Karpas-422 (cell line): ENCODE results near the gene SEPTIN10. TPM values are rescaled to one million over a fixed set of nuclear protein-coding genes. Genes with fewer than 3 reads are reported as not detected.

Experiments used
- DNase-seq: peaks from one replicate; pipeline ENCODE4 v3.0.0-alpha.2; 2015
- H2AFZ ChIP-seq: fragments of 200-600 bp; sonication (generic); 2 replicates; pipeline ENCODE4 v1.6.1; 2014; ENCODE audit warnings: antibody characterized with exemption, low read length, mixed read lengths
- H3K27ac ChIP-seq: fragments of 200-600 bp; sonication (generic); 2 replicates; pipeline ENCODE4 v1.5.1; 2014; ENCODE audit warnings: mild to moderate bottlenecking, low read length, moderate library complexity
- H3K27me3 ChIP-seq: fragments of 200-600 bp; sonication (generic); 2 replicates; pipeline ENCODE4 v1.6.1; 2014; ENCODE audit warnings: low read length, mixed read lengths
- H3K36me3 ChIP-seq: fragments of 200-600 bp; sonication (generic); 2 replicates; pipeline ENCODE4 v1.6.1; 2014; ENCODE audit warnings: low read length, mixed read lengths; ENCODE audit not compliant: insufficient read depth
- H3K4me1 ChIP-seq: fragments of 200-600 bp; sonication (generic); 2 replicates; pipeline ENCODE4 v1.6.1; 2014; ENCODE audit warnings: mild to moderate bottlenecking, low read length, mixed read lengths
- H3K4me2 ChIP-seq: fragments of 200-600 bp; sonication (generic); 2 replicates; pipeline ENCODE4 v1.6.1; 2014; ENCODE audit warnings: low read length, low read depth, mild to moderate bottlenecking; ENCODE audit not compliant: poor library complexity, severe bottlenecking
- H3K4me3 ChIP-seq: fragments of 200-600 bp; sonication (generic); 2 replicates; pipeline ENCODE4 v1.5.1; 2014; ENCODE audit warnings: mild to moderate bottlenecking, antibody characterized with exemption, low read length, mixed read lengths
- H3K79me2 ChIP-seq: fragments of 200-600 bp; sonication (generic); 2 replicates; pipeline ENCODE4 v1.6.1; 2014; ENCODE audit warnings: mild to moderate bottlenecking, low read length, mixed read lengths
- H3K9ac ChIP-seq: fragments of 200-600 bp; sonication (generic); 2 replicates; pipeline ENCODE4 v1.6.0; 2014; ENCODE audit warnings: low read length
- H3K9me2 ChIP-seq: fragments of 200-600 bp; sonication (generic), shearing (Covaris generic); replicated peaks from 2 replicates; pipeline ENCODE4 v1.6.0; 2014; ENCODE audit warnings: mild to moderate bottlenecking, low read length, moderate library complexity; ENCODE audit not compliant: insufficient read depth
- H3K9me3 ChIP-seq: fragments of 300-700, 200-600 bp; sonication (generic); 2 replicates; pipeline ENCODE4 v1.6.1; 2014; ENCODE audit warnings: low read length, mixed read lengths
- H4K20me1 ChIP-seq: fragments of 200-600 bp; sonication (generic); 2 replicates; pipeline ENCODE4 v1.6.1; 2014; ENCODE audit warnings: mild to moderate bottlenecking, antibody characterized with exemption, low read length, low read depth; ENCODE audit not compliant: insufficient read depth
- total RNA-seq: library from RNA; depleted of rRNA; stranded (reverse); fragments of >200 nt; shearing (Covaris generic); gene quantifications from 2 replicates; pipeline ENCODE4 v1.2.3, GENCODE V29; 2014; ENCODE audit warnings: low replicate concordance

SEPTIN10 gene
- total RNA-seq, 1 experiment from 2014 or later, result not detected

GRCh38 chr2:109500910-109501309 lies 112.9 kb downstream of the SEPTIN10 start:
- Histone ChIP-seq H3K4me1 (no peaks in the 10 kb centered on the region), H3K9ac (no peak overlapping the region), H3K4me3 (no peak overlapping the region), H3K4me2 (no peak overlapping the region), H4K20me1 (no peaks in the 10 kb centered on the region), H3K27me3 (no peaks in the 10 kb centered on the region), H3K79me2 (no peaks in the 10 kb centered on the region), H3K27ac (no peak overlapping the region), H3K36me3 (no peaks in the 10 kb centered on the region), H3K9me3 (no peaks in the 10 kb centered on the region), H2AFZ (no peak overlapping the region), H3K9me2 (no peaks in the 10 kb centered on the region)
- DNase-seq, result no peak

DNA sequence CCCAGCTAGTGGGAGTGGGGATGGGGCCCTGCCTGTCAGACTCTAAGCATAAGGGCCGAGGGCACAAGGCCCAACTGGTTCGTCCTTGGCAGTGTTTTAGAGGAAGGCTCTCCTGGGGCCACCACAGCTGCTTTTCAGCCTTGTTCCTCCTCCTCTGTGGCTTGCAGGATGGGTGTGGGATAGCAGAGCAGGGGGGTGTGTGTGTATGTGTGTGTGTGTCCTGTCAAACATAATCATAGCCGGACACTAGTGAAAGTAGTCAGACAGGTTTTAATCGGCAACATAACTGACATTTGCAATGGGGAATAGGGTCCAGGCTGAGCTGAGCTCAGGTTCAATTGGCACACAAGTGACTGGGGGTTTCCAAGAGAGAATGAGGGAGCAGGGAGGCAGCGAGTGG lies 114.2 kb downstream of the SEPTIN10 start:
- Histone ChIP-seq H3K36me3 (no peaks in the 10 kb centered on the region), H3K9me2 (no peaks in the 10 kb centered on the region), H3K27me3 (no peaks in the 10 kb centered on the region), H2AFZ (no peak overlapping the region), H3K9me3 (no peaks in the 10 kb centered on the region), H3K79me2 (no peaks in the 10 kb centered on the region), H3K9ac (no peak overlapping the region), H3K4me1 (no peaks in the 10 kb centered on the region), H3K27ac (no peak overlapping the region), H3K4me3 (no peak overlapping the region), H4K20me1 (no peaks in the 10 kb centered on the region), H3K4me2 (no peak overlapping the region)
- DNase-seq, result no peak

DNA sequence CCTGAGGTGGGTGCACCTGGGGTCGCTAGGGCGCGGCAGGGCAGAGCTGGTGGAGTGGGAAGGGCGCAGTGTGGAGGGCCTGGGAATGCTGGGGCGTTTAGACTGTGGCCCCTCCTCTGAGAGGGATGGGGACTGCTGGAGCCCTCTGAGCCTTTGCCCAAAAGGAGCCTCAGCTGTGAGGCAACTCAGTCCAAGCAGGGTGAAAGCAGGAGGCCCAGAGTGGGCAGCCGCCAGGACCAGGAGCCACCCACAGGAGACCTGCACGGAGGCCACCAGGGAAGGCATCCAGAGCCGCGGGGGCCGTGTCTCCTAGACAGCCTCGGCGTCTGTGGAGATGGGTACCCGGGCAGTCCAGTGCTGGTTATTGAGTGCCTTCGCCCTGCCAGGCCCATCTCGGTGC lies 114.9 kb downstream of the SEPTIN10 start:
- Histone ChIP-seq H3K4me3 (no peak overlapping the region), H3K36me3 (no peaks in the 10 kb centered on the region), H2AFZ (no peak overlapping the region), H3K9me2 (no peaks in the 10 kb centered on the region), H3K79me2 (no peaks in the 10 kb centered on the region), H3K27me3 (no peaks in the 10 kb centered on the region), H3K9me3 (no peaks in the 10 kb centered on the region), H3K4me1 (no peaks in the 10 kb centered on the region), H3K4me2 (no peak overlapping the region), H4K20me1 (no peaks in the 10 kb centered on the region), H3K9ac (no peak overlapping the region), H3K27ac (no peak overlapping the region)
- DNase-seq, result no peak

GRCh38 chr2:109497911-109498870 lies 115.6 kb downstream of the SEPTIN10 start:
- Histone ChIP-seq H3K4me2 (no peak overlapping the region), H3K79me2 (no peaks in the 10 kb centered on the region), H3K9me2 (no peaks in the 10 kb centered on the region), H4K20me1 (no peaks in the 10 kb centered on the region), H3K9me3 (no peaks in the 10 kb centered on the region), H3K9ac (no peak overlapping the region), H3K36me3 (no peaks in the 10 kb centered on the region), H3K4me3 (no peak overlapping the region), H3K4me1 (no peaks in the 10 kb centered on the region), H3K27ac (no peak overlapping the region), H3K27me3 (no peaks in the 10 kb centered on the region), H2AFZ (no peak overlapping the region)
- no peak for DNase-seq

GRCh38 chr2:109497463-109497862 lies 116.3 kb downstream of the SEPTIN10 start:
- Histone ChIP-seq H3K27ac (no peak overlapping the region), H3K27me3 (no peaks in the 10 kb centered on the region), H3K9me2 (no peaks in the 10 kb centered on the region), H3K9ac (no peak overlapping the region), H3K4me3 (no peak overlapping the region), H2AFZ (no peak overlapping the region), H4K20me1 (no peaks in the 10 kb centered on the region), H3K79me2 (no peaks in the 10 kb centered on the region), H3K36me3 (no peaks in the 10 kb centered on the region), H3K4me1 (no peaks in the 10 kb centered on the region), H3K9me3 (no peaks in the 10 kb centered on the region), H3K4me2 (no peak overlapping the region)
- DNase-seq, result no peak

DNA sequence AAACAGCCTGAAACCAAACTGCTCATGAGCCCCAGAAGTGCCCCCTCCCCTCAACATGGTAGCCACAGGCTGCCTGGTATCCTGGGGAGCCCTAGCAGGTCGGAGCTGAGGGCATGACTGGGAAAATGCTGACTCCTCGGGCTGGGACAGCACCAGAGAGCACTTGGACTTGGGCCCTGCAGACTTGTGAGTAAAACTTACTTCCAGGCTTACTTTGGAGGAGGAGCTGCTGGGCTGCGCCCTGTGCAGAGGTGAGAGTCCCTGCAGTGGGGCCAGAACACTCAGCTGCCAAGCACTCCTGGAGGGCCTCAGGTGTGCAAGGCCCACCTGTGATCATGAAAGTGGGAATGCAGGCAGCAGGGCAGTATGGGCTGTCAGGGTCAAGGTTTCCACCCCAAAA lies 119.4 kb downstream of the SEPTIN10 start:
- no peak overlapping the region for H3K4me2 ChIP-seq
- H3K4me1 ChIP-seq, result no peaks in the 10 kb centered on the region
- no peaks in the 10 kb centered on the region for H3K9me2 ChIP-seq
- H4K20me1 ChIP-seq, result no peaks in the 10 kb centered on the region
- no peak overlapping the region for H2AFZ ChIP-seq
- H3K79me2 ChIP-seq, result no peaks in the 10 kb centered on the region
- H3K27me3 ChIP-seq, result no peaks in the 10 kb centered on the region
- DNase-seq, result no peak
- no peak overlapping the region for H3K27ac ChIP-seq
- no peaks in the 10 kb centered on the region for H3K36me3 ChIP-seq
- no peaks in the 10 kb centered on the region for H3K9me3 ChIP-seq
- no peak overlapping the region for H3K9ac ChIP-seq
- no peak overlapping the region for H3K4me3 ChIP-seq

GRCh38 chr2:109493176-109493935 lies 120.4 kb downstream of the SEPTIN10 start:
- H3K27ac ChIP-seq, result no peak overlapping the region
- no peaks in the 10 kb centered on the region for H3K27me3 ChIP-seq
- H3K9me2 ChIP-seq, result no peaks in the 10 kb centered on the region
- H3K4me1 ChIP-seq, result no peaks in the 10 kb centered on the region
- no peak overlapping the region for H2AFZ ChIP-seq
- H3K36me3 ChIP-seq, result no peaks in the 10 kb centered on the region
- H4K20me1 ChIP-seq, result no peaks in the 10 kb centered on the region
- H3K4me3 ChIP-seq, result no peak overlapping the region
- no peak overlapping the region for H3K9ac ChIP-seq
- no peaks in the 10 kb centered on the region for H3K9me3 ChIP-seq
- DNase-seq, result no peak
- H3K79me2 ChIP-seq, result no peaks in the 10 kb centered on the region
- no peak overlapping the region for H3K4me2 ChIP-seq
